Activated CD4-positive, CD25-positive, alpha-beta regulatory T cell treated with anti-CD3 and anti-CD28 coated beads, Interleukin-2, amount 50 U/mL, for 16 hours (primary cell): Measurements from ENCODE around the gene HPSE2.
"Not testable (repeated sequence)": the region's sequence is repeated elsewhere in the genome, so short reads cannot be mapped to it uniquely, and the experiment has no call there.

Source experiments
- DNase-seq: peaks from one replicate; pipeline ENCODE4 v3.0.0-alpha.2; 2020; ENCODE audit warnings: low read depth, low spot score

The HPSE2 gene

DNA sequence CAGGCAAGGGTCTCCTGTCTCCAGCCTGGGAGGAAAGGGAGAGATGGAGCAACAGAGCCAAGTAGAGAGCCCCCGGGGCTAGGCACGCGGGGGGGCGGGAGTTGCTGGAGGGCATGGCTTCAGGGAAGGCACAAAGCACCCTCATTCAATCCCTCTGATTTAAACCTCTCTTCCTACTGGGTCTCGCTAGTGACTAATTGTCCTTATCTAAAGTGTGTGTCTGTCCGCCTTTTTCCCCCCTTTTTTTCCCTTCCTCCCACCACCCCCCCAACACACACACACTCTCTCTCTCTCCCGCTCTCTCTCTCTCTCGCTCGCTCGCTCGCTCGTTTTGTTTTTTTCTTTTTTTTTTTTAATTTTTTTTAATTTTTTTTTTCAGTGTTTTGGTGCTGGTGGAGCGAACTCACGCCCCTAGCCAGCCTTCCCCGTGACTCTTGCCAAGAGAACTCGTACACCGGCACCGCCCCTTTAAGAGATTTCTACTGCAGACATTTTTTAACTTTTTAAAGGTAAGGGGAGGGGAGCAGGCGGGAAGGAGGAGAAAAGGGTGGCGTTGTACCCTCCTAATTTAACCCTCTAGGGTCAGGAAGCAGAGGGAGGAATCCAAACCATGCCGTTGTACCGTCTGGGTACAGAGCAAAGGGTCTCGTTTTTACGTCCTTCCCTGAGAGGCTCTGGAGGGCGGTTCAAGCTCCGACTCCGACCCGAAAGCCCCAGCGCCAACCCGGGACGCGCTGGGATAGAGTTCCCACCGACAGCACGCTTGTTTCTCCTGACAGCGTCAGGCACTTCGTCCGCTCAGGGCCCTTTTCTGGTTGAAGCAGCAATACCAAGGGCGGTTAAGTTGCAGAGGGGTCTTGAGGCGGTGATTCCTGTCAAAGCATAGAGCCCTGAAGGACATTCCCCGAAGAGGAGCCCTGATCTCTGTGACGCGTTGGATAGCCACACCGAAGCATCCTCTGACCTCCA lies at the start of gene HPSE2:
Gene HPSE2 (minus strand): TSS at position 195 of the 969 bp plus-strand sequence.
- DNase-seq, result no peak

DNA sequence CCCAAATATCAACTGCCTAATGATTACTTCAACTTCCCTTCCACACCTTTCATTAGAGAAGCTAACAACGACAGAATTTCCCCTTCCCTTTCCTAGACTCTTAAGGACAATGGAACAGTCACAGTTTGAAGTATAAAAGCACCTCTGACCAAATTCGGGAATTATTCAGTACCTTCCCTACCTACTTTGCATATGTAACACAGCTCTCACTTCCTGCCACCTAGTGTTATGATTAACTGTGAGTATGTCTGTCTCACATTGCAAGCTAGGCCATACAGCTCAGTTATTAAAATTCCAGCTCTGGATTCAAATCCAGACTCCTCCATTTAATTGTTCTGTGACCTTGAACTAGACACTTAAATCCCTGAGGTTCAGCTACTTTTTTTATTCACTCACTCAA lies 44.8 kb upstream of the HPSE2 start:
- no peak for DNase-seq

DNA sequence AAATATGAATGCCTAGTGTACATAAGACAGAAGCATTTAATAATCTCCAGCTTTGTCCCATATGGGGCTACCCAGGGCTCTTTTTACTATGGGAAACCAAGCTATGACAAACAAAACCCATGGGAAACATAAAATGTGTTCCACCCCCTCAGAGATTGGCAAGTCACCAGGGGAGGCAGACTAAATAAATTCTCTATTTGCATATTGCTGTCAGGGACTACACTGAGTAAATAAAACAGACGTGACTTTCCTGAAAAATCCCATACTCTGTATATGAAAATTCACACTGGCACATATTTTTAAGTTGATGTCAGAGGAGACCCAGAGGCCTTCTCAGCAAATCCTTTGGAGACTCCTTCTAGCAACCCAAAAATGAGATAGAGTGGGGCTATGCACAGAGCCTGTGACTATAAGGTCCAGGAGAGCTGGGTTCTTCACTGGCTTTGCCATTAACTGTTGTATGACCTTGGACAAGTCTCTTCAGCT lies 44.0 kb upstream of the HPSE2 start:
- no peak for DNase-seq

DNA sequence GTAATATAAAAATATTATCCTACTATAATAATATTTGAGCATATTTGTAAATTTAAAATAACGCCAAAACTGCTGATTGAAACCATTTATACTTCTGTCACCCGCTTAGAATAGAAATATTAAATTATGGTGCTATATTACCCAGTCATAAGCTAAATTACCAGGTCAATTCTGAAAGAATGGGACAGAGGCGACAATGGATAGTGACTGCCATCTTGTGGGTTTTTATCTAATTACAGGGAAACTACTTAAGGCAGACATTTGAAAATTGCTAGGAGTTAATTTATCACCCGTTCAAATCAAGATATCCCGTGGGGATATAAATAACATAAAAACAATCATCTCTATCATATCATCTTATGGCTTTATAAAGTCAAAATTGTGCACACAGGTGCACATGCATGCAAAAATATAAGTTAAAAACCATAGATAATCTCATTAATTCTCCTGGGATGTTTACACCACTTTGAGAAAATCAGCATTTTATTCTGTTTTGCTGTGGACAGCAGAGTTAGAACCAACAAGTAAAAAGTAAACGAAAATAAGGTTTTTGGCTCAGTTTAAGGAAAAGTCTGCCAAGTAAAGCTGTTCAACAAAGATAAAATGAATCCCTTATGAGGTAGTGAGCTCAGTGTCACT lies 41.3 kb upstream of the HPSE2 start:
- DNase-seq, result no peak

DNA sequence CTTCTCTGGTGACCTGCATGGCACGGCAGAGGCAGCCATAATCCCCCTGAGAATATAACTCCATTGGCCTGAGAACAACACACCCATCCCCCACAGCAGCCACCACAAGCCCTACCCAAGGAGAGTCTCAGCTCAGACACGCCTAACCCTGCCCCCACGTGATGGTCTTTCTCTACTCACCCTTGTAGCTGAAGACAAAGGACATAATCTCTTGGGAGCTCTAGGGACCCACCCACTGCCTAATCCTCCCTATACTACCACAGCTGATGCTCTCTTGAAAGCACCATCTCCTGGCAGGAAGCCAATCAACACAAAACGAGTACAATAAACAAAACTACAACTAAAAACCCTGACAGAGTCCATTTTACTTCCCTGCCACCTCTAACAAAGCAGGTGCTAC lies 30.7 kb upstream of the HPSE2 start:
- DNase-seq, result no peak

DNA sequence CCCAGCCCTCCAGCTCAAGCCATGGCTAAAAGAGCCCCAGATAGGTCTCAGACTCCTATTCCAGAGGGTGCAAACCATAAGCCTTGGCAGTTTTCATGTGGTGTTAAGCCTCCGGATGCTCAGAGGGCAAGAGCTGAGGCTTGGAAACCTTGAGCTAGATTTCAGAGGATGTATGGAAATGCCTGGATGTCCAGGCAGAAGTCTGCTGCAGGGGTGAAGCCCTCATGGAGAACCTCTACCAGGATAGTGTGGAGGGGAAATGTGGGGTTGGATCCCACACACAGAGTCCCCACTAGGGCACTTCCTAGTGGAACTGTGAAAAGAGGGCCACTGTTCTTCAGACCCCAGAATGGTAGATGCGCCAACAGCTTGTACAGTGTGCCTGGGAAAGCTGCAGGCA lies 13.2 kb upstream of the HPSE2 start:
- no peak for DNase-seq

DNA sequence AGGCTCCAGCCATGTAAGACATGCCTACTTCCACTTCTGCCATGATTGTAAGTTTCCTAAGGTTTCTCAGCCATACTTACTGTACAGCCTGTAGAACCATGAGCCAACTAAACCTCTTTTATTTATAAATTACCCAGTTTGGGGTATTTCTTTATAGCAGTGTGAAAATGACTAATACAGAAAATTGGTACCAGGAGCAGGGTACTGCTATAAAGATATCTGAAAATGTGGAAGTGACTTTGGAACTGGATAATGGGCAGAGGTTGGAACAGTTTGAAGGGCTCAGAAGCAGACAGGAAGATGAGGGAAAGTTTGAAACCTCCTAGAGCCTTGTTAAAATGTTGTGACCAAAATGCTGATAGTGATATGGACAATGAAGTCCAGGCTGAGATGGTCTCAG lies 12.2 kb upstream of the HPSE2 start:
- DNase-seq, result not testable (repeated sequence)

DNA sequence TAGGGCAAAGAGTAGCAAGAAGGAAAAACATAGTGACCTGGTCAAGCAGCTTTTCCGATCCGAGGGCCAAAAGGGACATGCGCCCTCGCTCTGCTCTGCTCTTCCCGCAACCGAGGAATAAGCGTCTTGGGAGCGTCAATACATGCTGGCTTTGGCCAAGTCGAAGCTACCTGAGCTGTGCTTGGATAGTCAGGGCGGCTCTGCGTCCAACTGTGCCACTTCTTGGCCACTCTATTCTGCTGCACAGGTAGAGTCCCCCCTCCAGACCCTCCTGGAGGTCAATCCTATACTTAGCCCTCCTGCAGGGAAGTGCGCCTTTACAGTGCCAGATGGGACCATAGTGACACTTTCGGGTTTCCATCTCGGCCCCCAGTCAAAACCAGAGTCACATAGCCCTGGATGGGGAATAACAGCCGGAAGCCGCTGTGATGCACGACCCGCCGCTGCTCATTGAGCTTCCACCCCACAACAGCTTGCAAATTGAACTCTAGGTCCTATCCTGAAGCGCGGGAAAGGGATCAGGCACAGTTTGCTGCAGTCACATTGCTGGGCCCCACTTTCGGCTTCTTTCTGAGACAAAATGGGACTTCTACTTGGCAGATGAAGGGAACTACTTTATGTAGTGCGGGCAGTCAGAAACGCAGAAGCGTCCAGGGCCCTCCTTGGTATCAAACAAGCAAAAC lies 1.1 kb upstream of the HPSE2 start:
- no peak for DNase-seq

DNA sequence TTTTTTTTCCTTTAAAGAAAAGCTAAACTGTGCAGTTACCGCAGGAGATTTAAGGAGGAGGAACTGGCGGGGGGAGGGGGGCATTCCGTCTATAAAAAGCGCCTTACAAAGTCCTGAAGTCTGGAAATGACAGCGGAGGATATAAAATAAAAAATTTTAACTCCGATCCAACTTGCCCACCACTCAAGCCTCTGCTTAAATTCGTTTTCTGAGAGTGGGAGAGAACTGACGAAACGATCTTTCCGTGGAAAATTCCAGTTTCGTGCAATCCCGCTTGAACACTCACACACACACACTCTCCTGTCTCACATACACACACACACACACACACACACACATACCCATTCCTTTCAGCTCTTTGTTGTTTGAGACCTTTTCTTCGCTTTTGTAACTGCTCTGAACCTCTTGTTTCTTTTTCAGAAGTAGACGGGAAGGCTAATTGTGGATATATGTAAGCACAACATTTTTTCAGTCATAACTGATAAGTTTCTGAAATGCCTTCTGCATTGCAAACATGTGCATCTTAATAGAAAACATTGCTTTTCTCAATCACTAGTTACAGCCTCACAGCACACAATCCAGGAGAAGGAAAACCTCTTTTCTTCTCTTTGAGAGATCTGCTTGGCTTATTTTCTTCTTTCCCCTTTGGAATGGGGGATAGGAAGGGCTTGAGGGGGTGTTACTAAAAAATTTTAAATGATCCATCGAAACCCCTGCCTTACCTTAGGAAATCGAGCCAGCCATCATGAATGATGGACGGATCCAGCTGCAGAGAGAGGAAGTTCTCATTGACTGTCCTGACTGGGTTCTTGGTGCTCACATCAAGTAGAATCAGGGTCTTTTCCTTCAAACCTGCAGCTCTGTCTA lies 628 bp downstream of the HPSE2 start:
- DNase-seq, result no peak

DNA sequence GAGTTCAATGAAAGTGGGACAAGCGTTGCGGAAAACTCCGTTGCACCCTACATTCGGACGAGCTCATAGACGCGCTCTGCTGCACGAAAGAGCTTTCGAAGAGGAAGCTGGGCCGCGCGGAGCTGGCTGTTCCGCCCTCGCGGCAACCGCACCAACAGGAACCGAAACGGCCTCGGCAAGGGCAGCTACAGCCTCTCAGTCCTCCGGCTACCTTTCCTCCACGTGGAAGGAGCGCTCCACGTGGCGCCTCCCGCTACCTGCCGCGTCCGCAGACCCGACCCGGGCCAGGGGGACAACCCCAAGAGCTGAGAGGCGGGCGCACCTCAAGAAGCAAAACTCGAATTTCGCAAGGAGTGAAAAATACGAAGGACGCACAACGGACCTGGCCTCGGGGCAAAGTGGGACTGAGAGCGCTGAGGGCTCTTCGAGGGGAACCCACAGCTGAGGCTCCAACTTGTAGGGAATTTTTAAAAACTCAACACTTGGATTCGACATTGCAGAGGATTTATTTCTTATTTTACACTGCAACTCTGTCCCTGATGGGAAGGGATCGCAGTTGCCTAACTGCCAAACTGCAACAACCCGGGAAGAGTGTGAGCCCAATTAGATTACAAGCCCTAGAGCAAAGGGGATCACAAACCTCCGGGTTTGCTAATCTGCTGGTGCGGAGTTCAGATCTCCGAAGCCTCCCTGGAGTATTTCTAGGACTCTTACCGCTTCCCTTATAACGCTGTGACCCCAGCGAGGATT lies 1.4 kb downstream of the HPSE2 start:
- DNase-seq, result no peak

DNA sequence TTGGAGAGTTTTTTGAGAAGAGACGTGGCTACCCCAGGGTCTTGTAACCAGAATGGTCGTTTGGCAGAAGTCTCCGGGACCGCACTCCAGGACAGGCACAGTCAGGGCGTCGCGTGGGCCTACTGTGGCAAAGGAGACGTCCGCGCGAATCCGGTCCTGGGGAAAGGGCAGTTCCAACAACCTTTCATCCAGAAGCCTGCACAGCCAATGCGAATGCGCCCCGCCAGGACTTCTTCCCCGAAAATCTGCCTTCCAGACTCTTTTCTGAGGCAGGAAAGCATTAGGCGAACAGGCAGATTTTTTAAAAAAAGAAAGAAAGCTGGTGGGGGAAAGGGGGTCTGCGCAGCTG lies 2.0 kb downstream of the HPSE2 start:
- DNase-seq, result no peak

DNA sequence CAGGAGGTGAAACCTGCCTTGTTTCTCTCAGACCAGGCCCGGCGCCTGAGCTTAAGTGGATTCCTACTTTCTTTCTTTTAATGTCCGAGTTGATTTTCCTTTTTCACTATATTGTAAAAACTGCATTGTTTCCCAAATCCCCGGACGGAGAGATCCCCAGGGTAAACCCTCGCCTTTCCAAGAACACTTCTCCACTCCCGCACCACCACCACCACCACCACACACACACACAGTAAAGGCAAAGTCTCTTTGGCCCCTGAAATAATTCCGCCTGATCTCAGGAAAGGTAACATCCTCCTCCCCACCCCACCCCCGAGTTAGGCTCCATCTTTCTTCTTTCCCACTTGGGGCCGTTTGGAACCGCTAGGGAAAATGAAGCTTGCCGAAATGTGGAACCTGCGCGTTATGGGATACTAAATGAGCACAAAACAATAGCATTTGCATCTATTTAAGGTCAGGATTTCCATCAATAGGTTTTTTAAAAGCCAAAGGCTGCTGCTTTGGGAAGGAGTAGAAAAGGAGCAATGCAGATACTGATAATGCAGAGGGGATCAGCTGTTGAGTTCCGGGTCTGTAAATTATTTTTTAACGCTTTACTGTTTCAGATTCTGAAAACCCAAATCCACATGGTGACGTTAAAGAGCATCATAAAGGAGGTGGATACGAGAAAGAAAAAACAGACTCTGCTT lies 2.5 kb downstream of the HPSE2 start:
- no peak for DNase-seq

DNA sequence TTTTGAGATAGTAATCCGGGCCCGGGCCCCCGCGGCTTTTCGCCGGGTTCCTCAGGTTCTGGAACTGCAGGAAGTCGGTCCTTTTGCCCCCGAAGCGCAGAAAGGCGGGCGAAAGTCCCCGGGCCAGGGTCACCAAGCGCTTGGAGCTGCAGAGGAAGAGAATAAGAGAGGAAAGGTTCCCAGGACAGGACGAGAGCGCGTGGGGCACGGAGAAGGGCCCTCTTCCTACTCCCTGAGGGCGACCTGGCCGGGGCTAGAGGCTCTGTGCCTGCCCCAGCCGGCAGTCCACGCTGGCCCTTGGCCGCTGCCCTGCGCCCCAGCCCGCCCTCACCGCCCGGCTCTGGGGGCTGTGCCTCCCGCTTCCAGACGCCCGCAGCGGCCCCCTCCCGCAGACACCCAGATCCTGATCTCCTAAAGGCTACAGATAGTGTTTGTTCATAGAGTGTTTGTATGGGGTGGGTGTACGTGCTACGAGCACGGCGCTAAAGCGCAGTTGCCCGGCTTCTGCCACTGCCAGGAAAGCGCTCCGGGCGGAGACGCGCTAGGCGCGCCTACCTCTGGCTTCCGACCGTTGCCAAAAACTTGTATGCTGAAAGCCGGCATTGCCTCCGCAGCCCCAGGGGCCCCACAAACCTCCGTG lies 3.2 kb downstream of the HPSE2 start:
- no peak for DNase-seq

DNA sequence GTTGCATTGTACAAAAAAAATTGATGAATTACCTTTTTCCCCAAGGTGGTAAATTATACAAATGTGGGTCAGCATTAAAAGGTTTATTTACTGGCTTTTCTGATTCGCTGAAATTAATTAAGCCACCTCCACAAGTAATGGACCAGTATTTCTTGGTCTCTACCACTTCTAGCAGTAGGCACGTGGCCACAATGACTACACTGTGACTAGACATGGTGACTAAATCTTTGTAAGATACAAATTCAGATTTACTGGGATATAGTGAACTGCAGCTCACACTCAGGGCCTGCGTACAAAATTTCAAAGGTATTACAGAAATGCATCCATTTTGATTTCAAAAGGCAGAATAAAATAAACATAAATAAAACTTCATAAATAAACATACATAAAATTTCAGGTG lies 10.9 kb downstream of the HPSE2 start:
- DNase-seq, result no peak

DNA sequence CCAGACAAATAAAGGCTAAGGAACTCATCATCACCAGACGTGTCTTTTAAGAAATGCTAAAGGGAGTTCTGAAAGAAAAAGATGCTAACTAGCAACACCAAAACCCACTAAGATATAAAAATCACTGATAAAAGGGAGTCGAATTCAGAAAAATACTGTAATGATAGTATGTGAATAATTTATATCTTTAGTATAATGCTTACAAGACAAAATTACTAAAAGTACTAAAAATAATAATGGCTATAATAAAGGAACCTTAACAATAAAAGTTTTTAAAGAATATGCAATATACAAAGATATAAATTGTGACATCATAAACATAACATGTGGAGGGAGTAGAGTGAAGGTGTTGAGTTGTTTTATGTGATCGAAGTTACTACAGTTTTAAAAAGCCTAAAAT lies 28.3 kb downstream of the HPSE2 start:
- no peak for DNase-seq

DNA sequence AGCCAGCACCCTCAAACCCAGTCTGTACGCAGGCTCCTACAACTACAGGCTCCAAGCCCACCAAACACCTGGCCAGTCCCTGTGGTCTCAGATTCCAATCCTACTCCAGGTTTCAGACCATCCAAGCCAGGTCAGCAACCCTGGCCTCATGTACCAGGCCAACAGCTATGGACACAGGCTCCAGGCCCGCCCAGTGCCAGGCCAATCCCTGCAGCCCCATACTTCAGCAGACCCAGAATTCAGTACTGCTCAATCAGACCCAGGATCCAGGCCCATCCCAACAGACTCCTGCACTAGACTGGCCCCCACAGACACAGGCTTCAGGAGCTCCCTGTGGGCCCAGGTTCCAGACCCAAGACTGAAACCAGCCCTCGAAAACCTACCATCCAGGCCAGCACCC lies 32.3 kb downstream of the HPSE2 start:
- no peak for DNase-seq

DNA sequence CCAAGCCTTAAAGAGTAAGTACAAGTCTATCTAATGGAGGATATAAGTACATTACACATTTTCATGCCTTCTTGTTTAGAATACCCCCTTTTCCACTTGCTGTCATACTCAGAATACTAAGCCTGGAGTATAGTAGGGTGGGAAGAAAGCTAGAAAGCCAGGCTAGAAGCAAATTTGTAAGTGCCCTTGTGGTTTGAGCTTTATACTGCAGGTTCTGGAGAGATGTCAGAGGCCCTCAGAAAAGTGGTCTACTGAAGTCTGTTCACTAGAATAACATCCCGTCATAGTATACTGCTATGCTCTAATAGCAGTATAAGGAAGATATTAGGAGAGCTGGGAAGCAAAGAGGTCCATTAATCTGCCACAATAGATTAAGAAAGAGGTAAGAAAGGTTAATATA lies 62.7 kb downstream of the HPSE2 start:
- no peak for DNase-seq

DNA sequence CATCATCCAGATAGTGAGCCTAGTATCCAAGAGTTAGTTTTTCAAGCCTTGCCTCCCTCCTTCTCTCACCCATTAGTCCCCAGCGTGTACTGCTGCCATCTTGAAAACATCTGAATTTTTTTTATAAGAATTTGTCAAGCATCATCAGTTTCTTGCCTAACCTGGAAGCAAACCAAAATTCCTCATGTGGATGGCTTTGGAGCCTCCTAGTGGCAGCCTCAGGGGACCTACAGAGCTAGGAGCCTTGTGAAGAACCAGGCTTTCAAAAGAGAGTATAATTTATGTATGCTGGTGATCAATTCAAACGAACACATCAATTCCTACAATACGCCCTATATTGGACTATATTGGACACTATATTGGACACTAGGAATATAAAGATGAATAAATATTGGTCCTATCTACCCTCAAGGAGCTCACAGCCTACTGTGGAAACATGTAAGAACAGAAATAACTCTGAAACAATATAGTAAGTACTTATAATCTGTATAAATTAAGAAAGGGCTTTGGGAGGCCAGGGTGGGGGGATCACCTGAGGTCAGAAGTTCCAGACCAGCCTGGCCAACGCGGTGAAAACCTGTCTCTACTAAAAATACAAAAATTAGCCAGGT lies 63.4 kb downstream of the HPSE2 start:
- no peak for DNase-seq

DNA sequence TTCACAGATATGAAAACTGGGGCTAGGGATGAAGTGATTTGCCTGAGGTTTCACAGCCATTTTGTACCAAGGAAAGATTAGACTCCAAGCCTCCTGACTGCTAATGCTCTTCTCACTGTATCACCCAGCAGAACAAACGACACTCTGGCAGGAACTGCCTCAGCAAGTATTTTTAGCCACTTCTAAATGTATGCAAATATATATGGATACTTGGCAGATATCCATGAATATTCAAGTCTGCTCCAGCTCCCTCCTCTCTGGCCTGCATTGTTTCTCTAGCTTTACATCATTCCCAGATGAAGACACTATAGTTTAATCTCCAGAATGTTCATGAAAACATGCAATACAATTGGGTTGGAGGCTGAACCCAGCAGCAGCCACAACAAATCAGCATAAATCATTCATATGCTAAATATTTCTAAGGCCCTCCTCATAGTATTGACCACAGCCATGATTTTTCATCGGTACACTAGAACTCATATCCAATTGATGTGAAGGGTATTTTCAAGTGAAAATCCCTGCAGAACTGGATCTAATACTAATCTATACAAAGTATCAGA lies 65.5 kb downstream of the HPSE2 start:
- no peak for DNase-seq
